ENCODE data around the gene KDM4B.

GRCh38 chr19:5011476-5012238 is 42.7 kb downstream of the KDM4B start:
- TF ChIP-seq FOXK2 (IDR thresholded peaks at IDR 0.05) (no peak), ELF4 (IDR thresholded peaks at IDR 0.05) (no peak), PKNOX1 (IDR thresholded peaks at IDR 0.05) (no peak), FOXA1 (IDR thresholded peaks at IDR 0.05) (no peak), FOXM1 (IDR thresholded peaks at IDR 0.05; ENCODE audit: borderline replicate concordance) (no peak), NFRKB (IDR thresholded peaks at IDR 0.05) (no peak), SP1 (IDR thresholded peaks at IDR 0.05) (no peak)
